ENCODE results near the gene SIL1. TPM values are rescaled to one million over a fixed set of nuclear protein-coding genes. Genes with fewer than 3 reads are reported as not detected.

The SIL1 gene
- total and polyA plus RNA-seq, 2 donors (not counting 3 experiments of a cell fraction or from before 2014, with no cell fraction given): 47.6 to 67.2 TPM

- POLR2A ChIA-PET: no interaction called here
- Histone ChIP-seq H3K79me2 (ENCODE audit: control insufficient read depth, insufficient read depth, low read length) (no peaks in the 10 kb centered on the region), H3K4me1 (ENCODE audit: control insufficient read depth, extremely low read depth, insufficient read depth, low read length) (peaks cover 6% of the 10 kb centered on the region), H3K9me1 (replicated peaks; ENCODE audit: control insufficient read depth, extremely low read depth, insufficient read depth, low read length) (no peaks in the 10 kb centered on the region), H3K27me3 (ENCODE audit: control insufficient read depth in 2 of 2, insufficient read depth in 2 of 2, low read length in 2 of 2) (no peaks in the 10 kb centered on the region), H4K20me1 (replicated peaks; ENCODE audit: control insufficient read depth, extremely low read depth, insufficient read depth, low read length) (no peaks in the 10 kb centered on the region), H3K4me3 (replicated peaks in 1 of 3; ENCODE audit: insufficient read depth in 1 of 3, low read depth in 1 of 3, low read length in 3 of 3) (no peak overlapping the region), H3K9ac (replicated peaks; ENCODE audit: extremely low read depth, insufficient read depth, low read length) (no peak overlapping the region), H3K36me3 (ENCODE audit: control insufficient read depth in 2 of 2, extremely low read depth in 1 of 2, insufficient read depth in 2 of 2, low read length in 2 of 2) (no peaks in the 10 kb centered on the region), H3K4me2 (ENCODE audit: insufficient read depth, low read length) (no peak overlapping the region), H3K27ac (ENCODE audit: insufficient read depth, low read depth, low read length) (no peak overlapping the region), H3K9me3 (replicated peaks; ENCODE audit: control insufficient read depth, insufficient read depth, low read length) (no peaks in the 10 kb centered on the region), H2AFZ (ENCODE audit: low read depth, low read length) (no peak overlapping the region)
- intact Hi-C loops (cut with micrococcal nuclease): no loop called here
- dilution Hi-C loops (cut with MboI; ENCODE audit: extremely low pct_ligation_motif_present, low sequenced_read_pairs): no loop called here
- TF ChIP-seq POLR2A (IDR thresholded peaks at IDR 0.05; ENCODE audit: low read depth, low read length) (no peak), EZH2 (IDR thresholded peaks at IDR 0.05; ENCODE audit: borderline replicate concordance, low read depth, low read length, severe bottlenecking) (no peak), CTCF (IDR thresholded peaks at IDR 0.05; ENCODE audit: extremely low read depth in 1 of 2, insufficient read depth in 1 of 2, low read depth in 1 of 2, low read length in 2 of 2) (no peak)
- CTCF ChIA-PET: interaction anchor here (1.2 kb wide), 1 partner anchor 32 kb away, joined by 3 read pairs; no protein-coding TSS in a partner anchor
- no TSS peak for BruUV-seq (replicated peaks)
- no peak for DNase-seq (ENCODE audit: low read depth, low spot score)
- FAIRE-seq: no peak
These were observed 246.0 kb downstream of the SIL1 start for GRCh38 chr5:138951986-138952735.
